HUES64 (cell line): Measurements from ENCODE around the gene HOXB4.

Experiments
- H3K27ac ChIP-seq: 2 replicates; pipeline ENCODE4 v1.7.0; 2013; ENCODE audit warnings: low read depth, low read length, inconsistent platforms
- H3K27me3 ChIP-seq: 2 replicates; pipeline ENCODE4 v1.6.1; 2013; ENCODE audit warnings: mild to moderate bottlenecking, low read length; ENCODE audit not compliant: insufficient read depth
- H3K36me3 ChIP-seq: 2 replicates; pipeline ENCODE4 v1.6.1; 2013; ENCODE audit warnings: mild to moderate bottlenecking, low read length; ENCODE audit not compliant: insufficient read depth
- H3K4me1 ChIP-seq: 2 replicates; pipeline ENCODE4 v1.6.1; 2013; ENCODE audit warnings: mild to moderate bottlenecking, low read length, moderate library complexity; ENCODE audit not compliant: insufficient read depth
- H3K4me3 ChIP-seq: 2 replicates; pipeline ENCODE4 v1.5.1; 2013; ENCODE audit warnings: mild to moderate bottlenecking, low read length, moderate library complexity
- H3K9ac ChIP-seq: 2 replicates; pipeline ENCODE4 v1.6.1; 2013; ENCODE audit warnings: mild to moderate bottlenecking, low read depth, low read length
- H3K9me3 ChIP-seq: 2 replicates; pipeline ENCODE4 v1.6.1; 2013; ENCODE audit warnings: low read depth, low read length; ENCODE audit not compliant: insufficient read depth
- WGBS: fragments of 150-250, 120-280 bp; methylation state at CpG from one replicate; pipeline ENCODE4 v1.1.7; 2013; ENCODE audit warnings: missing lambda C conversion rate; 5-methylcytosine and 5-hydroxymethylcytosine counted together

HOXB4 gene

GRCh38 chr17:48559122-48559839 lies 18.9 kb downstream of the HOXB4 start:
- Histone ChIP-seq H3K9me3 (no peaks in the 10 kb centered on the region), H3K27me3 (peaks cover 100% of the 10 kb centered on the region), H3K4me3 (no peak overlapping the region), H3K4me1 (no peaks in the 10 kb centered on the region; the same call in 1 of the 2 replicates), H3K27ac (no peak overlapping the region), H3K9ac (no peak overlapping the region), H3K36me3 (no peaks in the 10 kb centered on the region)
- 3% methylated on average over 13 of the region's 16 CpGs for whole genome bisulfite sequencing

- Histone ChIP-seq H3K4me1 (no peaks in the 10 kb centered on the region; the same call in 1 of the 2 replicates), H3K4me3 (no peak overlapping the region), H3K27me3 (peaks cover 100% of the 10 kb centered on the region), H3K36me3 (no peaks in the 10 kb centered on the region), H3K27ac (no peak overlapping the region), H3K9ac (no peak overlapping the region), H3K9me3 (no peaks in the 10 kb centered on the region)
- WGBS = 14% methylated on average over 2 of the region's 2 CpGs
Observed at GRCh38 chr17:48558831-48559121, 19.4 kb downstream of the HOXB4 start.

DNA sequence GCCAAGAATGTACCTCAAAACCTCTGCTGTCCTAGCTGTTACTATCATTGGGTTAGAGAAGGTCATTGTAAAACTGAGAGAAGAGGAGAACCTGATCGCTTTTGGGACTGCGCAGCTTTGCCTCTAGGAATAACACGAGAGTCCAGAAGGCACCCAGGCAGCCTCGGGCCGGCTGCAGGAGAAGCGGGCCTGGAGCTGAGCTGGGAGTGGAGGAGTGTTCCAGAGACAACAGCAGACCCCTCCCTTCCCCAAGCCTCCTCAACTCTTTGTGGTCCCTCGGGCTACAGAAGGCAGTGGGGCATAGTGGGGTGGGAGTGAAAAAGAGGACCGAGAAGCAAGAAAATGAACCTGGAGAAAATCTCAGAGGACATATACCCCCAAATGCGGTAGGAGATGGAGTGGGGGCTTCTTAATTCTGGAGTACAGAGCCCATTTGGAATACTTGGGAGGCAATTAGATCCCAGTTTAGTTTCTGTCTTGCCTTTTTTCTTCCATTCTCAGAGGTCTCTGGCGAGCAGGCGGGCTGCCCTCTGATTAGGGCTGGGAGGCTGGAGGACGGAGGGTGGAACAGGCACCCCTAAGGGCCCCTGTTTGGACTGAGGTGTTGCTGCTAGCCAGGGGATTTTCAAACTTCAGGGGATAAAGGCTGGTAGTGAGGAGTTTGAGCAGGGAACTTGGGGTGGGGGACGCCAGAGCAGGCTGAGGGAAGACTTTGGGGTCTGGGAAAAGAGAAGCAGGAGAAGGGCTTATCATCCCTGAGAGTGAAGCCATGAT lies 19.9 kb downstream of the HOXB4 start:
- H3K4me3 ChIP-seq = no peak overlapping the region
- no peak overlapping the region for H3K9ac ChIP-seq
- WGBS = 12% methylated on average over 13 of the region's 13 CpGs
- H3K27ac ChIP-seq = no peak overlapping the region
- H3K27me3 ChIP-seq = peaks cover 100% of the 10 kb centered on the region
- H3K36me3 ChIP-seq = no peaks in the 10 kb centered on the region
- H3K9me3 ChIP-seq = no peaks in the 10 kb centered on the region
- H3K4me1 ChIP-seq = no peaks in the 10 kb centered on the region; the same call in 1 of the 2 replicates

GRCh38 chr17:48556576-48557401 lies 21.4 kb downstream of the HOXB4 start:
- peaks cover 100% of the 10 kb centered on the region for H3K27me3 ChIP-seq

DNA sequence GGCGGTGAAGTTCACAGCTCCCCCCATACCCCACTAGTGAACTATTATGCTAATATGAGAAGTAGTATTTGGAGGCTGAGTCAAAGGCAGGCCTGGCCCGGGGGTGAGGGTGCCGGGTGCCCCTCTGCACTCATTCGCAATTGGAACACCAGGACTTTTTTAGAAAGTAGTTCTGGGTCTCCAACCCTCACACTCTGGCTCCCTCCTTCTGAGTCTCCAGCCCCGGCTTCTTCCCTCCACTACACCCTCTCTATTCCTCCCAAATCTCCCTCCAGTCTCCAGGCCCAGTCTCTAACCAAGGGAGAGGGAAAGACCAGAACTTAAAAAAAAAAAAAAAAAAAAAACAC lies 21.9 kb downstream of the HOXB4 start:
- H3K36me3 ChIP-seq = no peaks in the 10 kb centered on the region
- no peak overlapping the region for H3K9ac ChIP-seq
- H3K27me3 ChIP-seq = peaks cover 100% of the 10 kb centered on the region
- H3K9me3 ChIP-seq = no peaks in the 10 kb centered on the region
- H3K27ac ChIP-seq = no peak overlapping the region
- H3K4me1 ChIP-seq = peaks cover 8% of the 10 kb centered on the region; the same call in 1 of the 2 replicates
- no peak overlapping the region for H3K4me3 ChIP-seq
- WGBS = 3% methylated on average over 4 of the region's 5 CpGs

More at GRCh38 chr17:48556576-48557401, 21.4 kb downstream of the HOXB4 start:
- no peaks in the 10 kb centered on the region for H3K36me3 ChIP-seq
- H3K4me3 ChIP-seq = no peak overlapping the region
- no peak overlapping the region for H3K9ac ChIP-seq
- no peak overlapping the region for H3K27ac ChIP-seq
- peaks cover 8% of the 10 kb centered on the region; the same call in 1 of the 2 replicates for H3K4me1 ChIP-seq
- H3K9me3 ChIP-seq = no peaks in the 10 kb centered on the region
- WGBS = 13% methylated on average over 7 of the region's 7 CpGs

- Histone ChIP-seq H3K4me3 (peak overlapping the region; percentile 29; the same call in 1 of the 2 replicates), H3K9me3 (no peaks in the 10 kb centered on the region), H3K36me3 (no peaks in the 10 kb centered on the region), H3K27ac (no peak overlapping the region), H3K9ac (no peak overlapping the region), H3K4me1 (peaks cover 8% of the 10 kb centered on the region), H3K27me3 (peaks cover 100% of the 10 kb centered on the region)
- WGBS = under 1% methylated on average over 35 of the region's 36 CpGs
Observed at GRCh38 chr17:48555258-48556228, 22.6 kb downstream of the HOXB4 start.

DNA sequence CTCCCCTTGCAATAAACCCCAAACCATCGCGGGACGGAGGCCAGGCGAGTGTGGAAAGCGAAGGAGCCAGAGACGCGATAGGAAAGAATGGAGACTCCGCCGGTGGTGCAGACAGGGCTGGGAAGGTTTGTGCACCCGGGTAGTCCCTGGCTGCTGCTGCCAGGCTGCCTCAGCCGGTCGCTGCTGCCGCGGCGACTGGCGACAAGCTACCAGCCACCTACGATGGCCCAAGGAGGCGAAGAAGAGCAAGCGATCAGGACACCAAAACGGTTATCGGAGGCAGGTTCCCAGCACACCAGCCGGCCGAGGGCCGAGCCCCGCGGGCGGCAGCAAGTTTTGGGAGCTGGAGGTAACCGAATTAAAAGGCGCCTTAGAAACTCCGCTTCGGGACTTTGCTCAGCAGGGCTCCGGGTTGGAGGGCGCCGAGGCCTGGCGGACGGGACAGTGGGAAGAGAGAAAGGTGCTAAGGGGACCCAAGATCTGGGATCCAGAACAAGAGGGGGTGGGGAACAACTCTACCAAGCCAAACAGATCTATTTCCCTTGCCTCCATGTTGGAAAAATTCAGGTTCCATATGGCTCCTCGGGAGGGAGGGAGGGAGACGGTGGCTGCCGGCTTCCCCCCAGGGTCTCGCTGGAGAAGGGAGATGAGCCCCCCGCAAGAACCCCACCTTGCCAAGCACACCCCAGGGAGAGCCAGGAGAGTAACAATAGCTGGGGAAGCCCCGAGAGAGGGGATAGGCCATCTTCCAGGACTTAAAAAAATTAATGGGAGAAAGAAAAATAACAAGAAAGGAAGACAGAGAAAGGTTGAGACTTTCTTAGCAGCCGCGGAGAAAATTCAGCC lies 23.5 kb downstream of the HOXB4 start:
- H3K4me1 ChIP-seq = peaks cover 13% of the 10 kb centered on the region
- H3K9me3 ChIP-seq = no peaks in the 10 kb centered on the region
- peaks cover 100% of the 10 kb centered on the region for H3K27me3 ChIP-seq
- no peaks in the 10 kb centered on the region for H3K36me3 ChIP-seq
- peak overlapping the region; percentile 29 for H3K4me3 ChIP-seq
- 1% methylated on average over 42 of the region's 44 CpGs for WGBS
- no peak overlapping the region; the same call in 1 of the 2 replicates for H3K9ac ChIP-seq
- no peak overlapping the region for H3K27ac ChIP-seq

DNA sequence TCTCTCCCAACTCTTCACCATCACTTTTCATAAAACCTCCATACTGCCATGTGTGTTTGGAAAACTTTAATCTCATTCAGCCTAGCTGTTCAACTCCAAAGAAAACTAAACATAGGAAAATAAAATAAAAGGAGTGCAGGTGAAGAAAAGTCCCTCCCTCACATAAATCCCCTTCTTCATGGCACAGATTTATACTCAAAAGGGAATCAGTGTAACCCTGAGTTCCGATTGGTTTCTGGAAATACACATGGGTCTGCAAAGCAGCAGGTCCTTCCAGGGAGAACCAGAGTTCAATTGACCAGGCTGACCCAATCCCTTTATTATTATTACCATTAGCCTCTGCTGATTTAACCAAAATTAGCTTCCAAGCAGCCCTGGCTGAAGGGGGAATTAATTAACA lies 24.3 kb downstream of the HOXB4 start:
- Histone ChIP-seq H3K9ac (no peak overlapping the region), H3K36me3 (no peaks in the 10 kb centered on the region), H3K4me1 (peaks cover 21% of the 10 kb centered on the region), H3K4me3 (no peak overlapping the region; the same call in 1 of the 2 replicates), H3K27me3 (peaks cover 100% of the 10 kb centered on the region), H3K27ac (no peak overlapping the region), H3K9me3 (no peaks in the 10 kb centered on the region)
- WGBS = 22% methylated on average over 1 of the region's 1 CpG

- Histone ChIP-seq H3K36me3 (no peaks in the 10 kb centered on the region), H3K9ac (no peak overlapping the region), H3K27me3 (peaks cover 100% of the 10 kb centered on the region), H3K27ac (no peak overlapping the region), H3K4me1 (peaks cover 26% of the 10 kb centered on the region), H3K4me3 (no peak overlapping the region), H3K9me3 (no peaks in the 10 kb centered on the region)
- WGBS = 18% methylated on average over 5 of the region's 5 CpGs
Observed at GRCh38 chr17:48553190-48553547, 25.0 kb downstream of the HOXB4 start.
